K562 (cell line): ENCODE data around the gene SFI1. TPM values are rescaled to one million over a fixed set of nuclear protein-coding genes. Genes with fewer than 3 reads are reported as not detected.
A peak's percentile ranks its signal among the peaks of the same experiment; 100 is the strongest.

Source experiments
- ATAC-seq: fragments of 200-7000 bp; cut with Tn5 transposase; 3 replicates; pipeline ENCODE4 v1.9.1; 2020; ENCODE audit warnings: moderate library complexity
- BruUV-seq: library from RNA; stranded (reverse); fragments of 400-500 nt; replicated peaks from 2 replicates; lab custom pipeline; 2021; lab: Mats Ljungman, UMichigan
- CTCF ChIA-PET: fragments of 300-600 bp; formaldehyde crosslinking; extraction: SDS; loops from one replicate; lab custom pipeline; 2021; ENCODE audit warnings: low intra/inter-chr PET ratio; lab: Yijun Ruan, JAX
- POLR2A ChIA-PET: fragments of 300-600, 350-650 bp; sonication (Branson Sonifier 250); formaldehyde crosslinking; extraction: SDS; loops from one replicate; lab custom pipeline; 2021; ENCODE audit warnings: antibody characterized with exemption, inconsistent platforms; lab: Yijun Ruan, JAX
- DNase-seq, 4 experiments: peaks; one replicate each; pipeline versions ENCODE4 v3.0.0 to v3.0.0-alpha.2; 2011 to 2018; ENCODE audit warnings: low spot score in 3 of 4, mixed read lengths in 3 of 4; ENCODE audit errors: extremely low read depth in 1 of 4
- FAIRE-seq: peaks from 2 replicates; lab custom pipeline; 2011; peaks lifted over from hg19 to GRCh38; lab: Jason Lieb, UNC
- H2AFZ ChIP-seq: 2 replicates; pipeline ENCODE4 v1.6.0; 2011; ENCODE audit warnings: low read depth, low read length, control low read depth, inconsistent platforms
- H3K27ac ChIP-seq: fragments of 200-600 bp; 3 replicates; pipeline ENCODE4 v1.8.0; 2011; ENCODE audit warnings: low read depth, mild to moderate bottlenecking, control low read depth, inconsistent platforms, low read length, moderate library complexity, mixed read lengths; ENCODE audit errors: extremely low read depth
- H3K27me3 ChIP-seq, 2 experiments: fragments of 300-600 bp in 1 of 2; 2 replicates in 1 of 2; 3 replicates in 1 of 2; pipeline versions ENCODE4 v1.6.0 to v1.8.0; 2011; ENCODE audit warnings: inconsistent platforms in 2 of 2, low read length in 2 of 2, mild to moderate bottlenecking in 1 of 2, mixed read lengths in 1 of 2, moderate library complexity in 1 of 2; ENCODE audit not compliant: control insufficient read depth in 2 of 2, insufficient read depth in 2 of 2
- H3K36me3 ChIP-seq: fragments of 300-600 bp; 3 replicates; pipeline ENCODE4 v1.8.0; 2011; ENCODE audit warnings: mild to moderate bottlenecking, low read length, inconsistent platforms; ENCODE audit not compliant: control insufficient read depth, insufficient read depth
- H3K4me1 ChIP-seq, 2 experiments: fragments of 200-600 bp in 1 of 2; replicated peaks in 1 of 2; 2 replicates in 1 of 2; 3 replicates in 1 of 2; pipeline versions ENCODE4 v1.5.1 to v1.8.0; 2011; ENCODE audit warnings: inconsistent platforms in 2 of 2, low read length in 2 of 2, mild to moderate bottlenecking in 1 of 2, mixed read lengths in 1 of 2, moderate library complexity in 1 of 2; ENCODE audit not compliant: control insufficient read depth in 2 of 2, insufficient read depth in 2 of 2
- H3K4me2 ChIP-seq: 2 replicates; pipeline ENCODE4 v1.6.1; 2011; ENCODE audit warnings: low read length, control low read depth, inconsistent platforms, mixed read lengths; ENCODE audit not compliant: insufficient read depth
- H3K4me3 ChIP-seq: fragments of 200-600 bp; sonication (generic), shearing (Covaris generic); 2 replicates; pipeline ENCODE4 v1.5.1; 2016; ENCODE audit warnings: control low read depth, inconsistent platforms
- H3K79me2 ChIP-seq: fragments of 200-600 bp; 3 replicates; pipeline ENCODE4 v1.8.0; 2011; ENCODE audit warnings: low read length, inconsistent platforms; ENCODE audit not compliant: control insufficient read depth, insufficient read depth
- H3K9ac ChIP-seq, 2 experiments: 2 replicates each; pipeline versions ENCODE4 v1.6.0 to v1.6.1; 2011; ENCODE audit warnings: low read depth in 2 of 2, low read length in 2 of 2, control low read depth in 1 of 2, inconsistent platforms in 1 of 2, mild to moderate bottlenecking in 1 of 2, mixed read lengths in 1 of 2; ENCODE audit not compliant: insufficient read depth in 1 of 2
- H3K9me1 ChIP-seq: one replicate; pipeline ENCODE4 v1.6.0; 2011; ENCODE audit warnings: inconsistent platforms, mild to moderate bottlenecking, low read length, moderate library complexity; ENCODE audit not compliant: control insufficient read depth, insufficient read depth
- H3K9me3 ChIP-seq: replicated peaks from 2 replicates; pipeline ENCODE4 v1.5.1; 2011; ENCODE audit warnings: low read depth, low read length, inconsistent platforms; ENCODE audit not compliant: control insufficient read depth, insufficient read depth
- H4K20me1 ChIP-seq: replicated peaks from 2 replicates; pipeline ENCODE4 v1.6.1; 2011; ENCODE audit warnings: low read length, inconsistent platforms, mixed read lengths; ENCODE audit not compliant: control insufficient read depth, insufficient read depth
- FOXM1 ChIP-seq, 2 experiments: fragments of 450-650 bp in 1 of 2; sonication (generic) in 1 of 2; formaldehyde crosslinking in 1 of 2; IDR thresholded peaks; 2 replicates each; pipeline versions ENCODE4 v1.6.1 to v1.9.0; 2017 to 2022; ENCODE audit warnings: low read depth in 2 of 2, mild to moderate bottlenecking in 2 of 2, missing genetic modification reagents in 1 of 2, moderate library complexity in 1 of 2
- GABPB1 ChIP-seq: sonication (generic); formaldehyde crosslinking; IDR thresholded peaks from 2 replicates; pipeline ENCODE4 v1.8.0; 2022; ENCODE audit warnings: mild to moderate bottlenecking, missing genetic modification reagents
- HDAC1 ChIP-seq, 2 experiments: fragments of 450-650 bp; IDR thresholded peaks; 2 replicates each; pipeline ENCODE4 v1.6.1; 2016 to 2017; ENCODE audit warnings: inconsistent platforms in 1 of 2, mild to moderate bottlenecking in 1 of 2, moderate library complexity in 1 of 2
- HSF4 ChIP-seq: fragments of 250-450 bp; sonication (Bioruptor Pico); IDR thresholded peaks from 2 replicates; pipeline ENCODE4 v2.1.2; 2022; ENCODE audit warnings: mild to moderate bottlenecking, moderate library complexity, borderline replicate concordance
- SMARCA4 ChIP-seq: fragments of 450-650 bp; IDR thresholded peaks from 2 replicates; pipeline ENCODE4 v1.6.1; 2016
- SNIP1 ChIP-seq: fragments of 450-650 bp; IDR thresholded peaks from 2 replicates; pipeline ENCODE4 v1.7.1; 2017; ENCODE audit warnings: low read depth, mild to moderate bottlenecking
- SRF ChIP-seq, 2 experiments: fragments of 250-450, 450-650 bp in 1 of 2; sonication (Bioruptor Pico) in 1 of 2; sonication (generic) in 1 of 2; formaldehyde crosslinking; IDR thresholded peaks; 2 replicates each; pipeline versions ENCODE4 v1.5.0 to v1.5.1; 2020 to 2022; ENCODE audit warnings: mild to moderate bottlenecking in 1 of 2, missing genetic modification reagents in 1 of 2
- TAF7 ChIP-seq: fragments of 450-650 bp; IDR thresholded peaks from 2 replicates; pipeline ENCODE4 v1.6.1; 2016; ENCODE audit warnings: missing genetic modification characterization, missing compliant biosample characterization
- ZNF175 ChIP-seq: fragments of 200-800 bp; sonication (Bioruptor generic); IDR thresholded peaks from 2 replicates; pipeline ENCODE4 v1.6.1; 2016; ENCODE audit warnings: low read depth, mild to moderate bottlenecking, missing genetic modification characterization, missing compliant biosample characterization
- WGBS: fragments of 100-300 bp; shearing (Covaris generic); methylation state at CpG from one replicate; pipeline ENCODE4 v1.1.6; 2016; ENCODE audit warnings: low coverage, mixed read lengths; ENCODE audit not compliant: insufficient coverage; ENCODE audit errors: missing lambda C conversion rate; 5-methylcytosine and 5-hydroxymethylcytosine counted together
- in situ Hi-C: fragments of 300-500 bp; cut with MboI; formaldehyde crosslinking; loops from 4 replicates; pipeline ENCODE4 v1.15.0; 2018; ENCODE audit warnings: inconsistent platforms, mixed read lengths
- intact Hi-C: fragments of 100-400 bp; cut with micrococcal nuclease; formaldehyde crosslinking; loops from 2 replicates; pipeline ENCODE4 v1.14.2; 2022
- polyA plus RNA-seq, 8 experiments: library from polyadenylated mRNA; depleted of rRNA in 4 of 8; stranded (reverse) in 5 of 8; unstranded in 3 of 8; fragments of >200 nt; fragmentation: Nextera tagmentation in 2 of 8; fragmentation: Illumina TruSeq in 1 of 8; extraction: Ambion mirVana in 2 of 8; extraction: Trizol in 1 of 8; gene quantifications; 2 replicates each; pipeline versions ENCODE4 v1.2.1 to v1.2.3, GENCODE V29; 2011 to 2014; ENCODE audit warnings: inconsistent platforms in 1 of 8, missing spikeins in 1 of 8
- total RNA-seq, 7 experiments: library from RNA; depleted of rRNA in 6 of 7; stranded (reverse); fragments of >200 nt in 6 of 7; fragmentation: Illumina TruSeq in 2 of 7; extraction: Trizol in 2 of 7; gene quantifications; 2 replicates each; pipeline versions ENCODE4 v1.2.1 to v1.2.3, GENCODE V29; 2011 to 2021; ENCODE audit warnings: low replicate concordance in 1 of 7
- TF ChIP-seq, protein P1 (sequence below): fragments of 450-650 bp; IDR thresholded peaks from 2 replicates; pipeline ENCODE4 v1.6.1; 2016; ENCODE audit warnings: antibody characterized with exemption
- TF ChIP-seq, protein P2 (sequence below): sonication (generic); formaldehyde crosslinking; IDR thresholded peaks from 2 replicates; pipeline ENCODE4 v1.9.0; 2022; ENCODE audit warnings: mild to moderate bottlenecking, missing genetic modification reagents
- TF ChIP-seq, protein P3 (sequence below): fragments of 450-650 bp; formaldehyde crosslinking; IDR thresholded peaks from 2 replicates; pipeline ENCODE4 v1.4.0; 2022; ENCODE audit warnings: mild to moderate bottlenecking, moderate library complexity
- TF ChIP-seq, protein P4 (sequence below), 2 experiments: fragments of 450-650 bp; IDR thresholded peaks; 2 replicates each; pipeline ENCODE4 v1.6.1; 2016
- TF ChIP-seq, protein P5 (sequence below): fragments of 450-650 bp; IDR thresholded peaks from 2 replicates; pipeline ENCODE4 v1.6.1; 2016; ENCODE audit warnings: mild to moderate bottlenecking

Gene SFI1
- total and polyA plus RNA-seq, 9 of the 15 experiments (the other 6 are each of a cell fraction or from before 2014, with no cell fraction given): 3.0 to 25.6 (median 14.1) TPM

DNA sequence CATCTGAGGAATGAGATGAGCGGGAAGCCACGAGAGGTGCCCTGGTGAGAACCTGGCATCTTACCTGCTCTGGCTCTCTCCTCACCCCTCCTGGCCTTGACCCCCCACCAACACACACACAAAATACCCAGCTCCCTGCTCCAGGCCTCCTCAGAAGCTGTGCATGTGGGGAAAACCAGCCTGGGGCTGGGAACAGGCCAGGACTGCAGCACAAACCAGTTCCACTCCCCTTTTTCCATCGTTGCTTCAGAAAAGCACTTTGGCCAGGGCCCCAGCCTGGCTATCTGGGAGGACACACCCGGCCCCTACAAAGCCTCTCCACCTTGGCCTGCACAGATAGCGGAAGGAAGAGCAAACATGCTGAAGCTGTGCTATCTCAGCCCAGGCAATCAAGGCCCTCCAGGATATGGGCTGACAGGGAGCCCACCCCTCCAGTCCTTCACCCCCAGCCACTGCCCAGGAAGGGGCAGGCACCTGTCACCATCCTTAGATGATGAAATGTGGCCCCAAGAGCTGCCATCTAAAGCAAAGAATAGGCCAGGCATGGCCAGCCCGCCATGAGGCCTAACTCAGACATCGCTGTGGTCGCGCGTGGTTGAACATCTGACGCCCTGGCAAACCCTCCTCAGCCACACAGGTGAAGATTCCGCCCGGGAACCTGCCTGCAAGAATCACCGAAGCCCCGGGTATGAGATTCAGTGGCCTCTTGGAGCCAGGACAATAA, 130.3 kb downstream of the SFI1 start:
- FAIRE-seq (peak; percentile 98), ATAC-seq (peak; percentile 67), DNase-seq (peak; percentile 71 to 92 (median 82))
- Histone ChIP-seq H3K79me2 (peaks cover 97% of the 10 kb centered on the region), H3K4me3 (peak overlapping the region; percentile 2; the same call in 1 of the 2 replicates), H3K4me2 (peak overlapping the region; percentile 84), H3K27me3 (no peaks in the 10 kb centered on the region), H3K27ac (peak overlapping the region; percentile 67), H3K9me3 (no peaks in the 10 kb centered on the region), H2AFZ (no peak overlapping the region), H3K9ac (peak overlapping the region; percentile 68 to 84), H3K9me1 (peaks cover 3% of the 10 kb centered on the region), H3K4me1 (peaks cover 50 to 80% of the 10 kb centered on the region in 2 experiments), H3K36me3 (peaks cover 66% of the 10 kb centered on the region; the same call in 2 of the 3 replicates), H4K20me1 (no peaks in the 10 kb centered on the region; the same call in 1 of the 2 replicates)
- ChIA-PET POLR2A (interaction anchor here (0.5 to 1.6 kb wide), 3 partner anchors 9 to 21 kb away, joined by 3 to 4 read pairs (median 4); no protein-coding TSS in a partner anchor), CTCF (no interaction called here)
- no TSS peak for BruUV-seq
- 37% methylated on average over 14 of the region's 15 CpGs for WGBS
- intact Hi-C loops: no loop called here
- in situ Hi-C loops: no loop called here
- TF ChIP-seq, protein P1, sequence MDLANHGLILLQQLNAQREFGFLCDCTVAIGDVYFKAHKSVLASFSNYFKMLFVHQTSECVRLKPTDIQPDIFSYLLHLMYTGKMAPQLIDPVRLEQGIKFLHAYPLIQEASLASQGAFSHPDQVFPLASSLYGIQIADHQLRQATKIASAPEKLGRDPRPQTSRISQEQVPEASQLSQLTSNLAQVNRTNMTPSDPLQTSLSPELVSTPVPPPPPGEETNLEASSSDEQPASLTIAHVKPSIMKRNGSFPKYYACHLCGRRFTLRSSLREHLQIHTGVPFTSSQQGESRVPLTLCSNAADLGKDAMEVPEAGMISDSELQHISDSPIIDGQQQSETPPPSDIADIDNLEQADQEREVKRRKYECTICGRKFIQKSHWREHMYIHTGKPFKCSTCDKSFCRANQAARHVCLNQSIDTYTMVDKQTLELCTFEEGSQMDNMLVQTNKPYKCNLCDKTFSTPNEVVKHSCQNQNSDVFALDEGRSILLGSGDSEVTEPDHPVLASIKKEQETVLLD: peak; percentile 21; the same call in 1 of the 2 replicates
- TF ChIP-seq HSF4 (CRISPR knock-in tag): no peak
- no peak for TF ChIP-seq GABPB1
- TF ChIP-seq, protein P2, sequence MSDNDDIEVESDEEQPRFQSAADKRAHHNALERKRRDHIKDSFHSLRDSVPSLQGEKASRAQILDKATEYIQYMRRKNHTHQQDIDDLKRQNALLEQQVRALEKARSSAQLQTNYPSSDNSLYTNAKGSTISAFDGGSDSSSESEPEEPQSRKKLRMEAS (CRISPR knock-in tag): peak; percentile 44; the same call in 1 of the 2 replicates
- TF ChIP-seq, protein P3, sequence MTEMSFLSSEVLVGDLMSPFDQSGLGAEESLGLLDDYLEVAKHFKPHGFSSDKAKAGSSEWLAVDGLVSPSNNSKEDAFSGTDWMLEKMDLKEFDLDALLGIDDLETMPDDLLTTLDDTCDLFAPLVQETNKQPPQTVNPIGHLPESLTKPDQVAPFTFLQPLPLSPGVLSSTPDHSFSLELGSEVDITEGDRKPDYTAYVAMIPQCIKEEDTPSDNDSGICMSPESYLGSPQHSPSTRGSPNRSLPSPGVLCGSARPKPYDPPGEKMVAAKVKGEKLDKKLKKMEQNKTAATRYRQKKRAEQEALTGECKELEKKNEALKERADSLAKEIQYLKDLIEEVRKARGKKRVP (CRISPR knock-in tag): peak; percentile 72
- TF ChIP-seq SMARCA4: peak; percentile 95
- TF ChIP-seq, protein P4, sequence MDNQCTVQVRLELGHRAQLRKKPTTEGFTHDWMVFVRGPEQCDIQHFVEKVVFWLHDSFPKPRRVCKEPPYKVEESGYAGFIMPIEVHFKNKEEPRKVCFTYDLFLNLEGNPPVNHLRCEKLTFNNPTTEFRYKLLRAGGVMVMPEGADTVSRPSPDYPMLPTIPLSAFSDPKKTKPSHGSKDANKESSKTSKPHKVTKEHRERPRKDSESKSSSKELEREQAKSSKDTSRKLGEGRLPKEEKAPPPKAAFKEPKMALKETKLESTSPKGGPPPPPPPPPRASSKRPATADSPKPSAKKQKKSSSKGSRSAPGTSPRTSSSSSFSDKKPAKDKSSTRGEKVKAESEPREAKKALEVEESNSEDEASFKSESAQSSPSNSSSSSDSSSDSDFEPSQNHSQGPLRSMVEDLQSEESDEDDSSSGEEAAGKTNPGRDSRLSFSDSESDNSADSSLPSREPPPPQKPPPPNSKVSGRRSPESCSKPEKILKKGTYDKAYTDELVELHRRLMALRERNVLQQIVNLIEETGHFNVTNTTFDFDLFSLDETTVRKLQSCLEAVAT (IDR thresholded peaks at IDR 0.05): 0 out of 4 replicates have a peak, but pooled peaks of 1 of the 2 experiments have one; percentile 44
- TF ChIP-seq SNIP1: no peak
- peak; percentile 90 for TF ChIP-seq FOXM1 (IDR thresholded peaks at IDR 0.05; ENCODE audit: low read depth)
- no peak for TF ChIP-seq FOXM1 (CRISPR knock-in tag; IDR thresholded peaks at IDR 0.05; ENCODE audit: low read depth)
- peak; percentile 71; the same call in 1 of the 2 replicates for TF ChIP-seq ZNF175
- TF ChIP-seq, protein P5, sequence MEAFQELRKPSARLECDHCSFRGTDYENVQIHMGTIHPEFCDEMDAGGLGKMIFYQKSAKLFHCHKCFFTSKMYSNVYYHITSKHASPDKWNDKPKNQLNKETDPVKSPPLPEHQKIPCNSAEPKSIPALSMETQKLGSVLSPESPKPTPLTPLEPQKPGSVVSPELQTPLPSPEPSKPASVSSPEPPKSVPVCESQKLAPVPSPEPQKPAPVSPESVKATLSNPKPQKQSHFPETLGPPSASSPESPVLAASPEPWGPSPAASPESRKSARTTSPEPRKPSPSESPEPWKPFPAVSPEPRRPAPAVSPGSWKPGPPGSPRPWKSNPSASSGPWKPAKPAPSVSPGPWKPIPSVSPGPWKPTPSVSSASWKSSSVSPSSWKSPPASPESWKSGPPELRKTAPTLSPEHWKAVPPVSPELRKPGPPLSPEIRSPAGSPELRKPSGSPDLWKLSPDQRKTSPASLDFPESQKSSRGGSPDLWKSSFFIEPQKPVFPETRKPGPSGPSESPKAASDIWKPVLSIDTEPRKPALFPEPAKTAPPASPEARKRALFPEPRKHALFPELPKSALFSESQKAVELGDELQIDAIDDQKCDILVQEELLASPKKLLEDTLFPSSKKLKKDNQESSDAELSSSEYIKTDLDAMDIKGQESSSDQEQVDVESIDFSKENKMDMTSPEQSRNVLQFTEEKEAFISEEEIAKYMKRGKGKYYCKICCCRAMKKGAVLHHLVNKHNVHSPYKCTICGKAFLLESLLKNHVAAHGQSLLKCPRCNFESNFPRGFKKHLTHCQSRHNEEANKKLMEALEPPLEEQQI: peak; percentile 83; the same call in 1 of the 2 replicates
- TF ChIP-seq SRF (CRISPR knock-in tag; IDR thresholded peaks at IDR 0.05): no peak
- TF ChIP-seq TAF7 (tag): no peak
- TF ChIP-seq HDAC1 (IDR thresholded peaks at IDR 0.05): peak in 1 of 2 experiments; percentile 82; a peak in 2 of 4 replicates
